HPDE6-E6E7 (cell line): ENCODE results near the gene NOTUM.

Source experiments
- DNase-seq: peaks from one replicate; pipeline ENCODE4 v3.0.0; 2011; ENCODE audit warnings: missing footprints; ENCODE audit errors: extremely low spot score

NOTUM gene

DNA sequence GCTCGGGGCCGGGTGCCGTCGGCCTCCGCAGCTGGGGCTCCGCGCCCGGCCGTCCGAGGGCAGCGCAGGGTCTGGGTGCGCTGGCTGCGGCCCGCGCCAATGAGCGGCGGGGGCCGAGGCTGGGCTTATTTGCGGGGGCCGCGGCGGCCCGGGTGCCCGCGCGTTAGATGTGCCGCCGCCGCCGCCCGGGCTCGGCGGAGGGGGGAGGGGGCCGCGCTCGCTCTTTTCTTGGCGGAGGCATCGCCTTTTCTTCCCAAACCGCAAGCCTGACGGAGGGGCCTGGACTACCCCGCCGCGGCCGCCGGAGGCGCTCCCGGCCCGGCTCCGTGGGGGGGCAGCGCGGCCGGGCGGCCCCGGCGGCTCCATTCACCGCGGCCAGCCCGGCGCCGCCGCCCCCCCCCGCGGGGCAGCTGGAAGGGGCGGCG is at the start of gene NOTUM:
TSS of gene NOTUM (minus strand) at position 101 of the 425 bp plus-strand sequence. CDS start 278 bp downstream, outside the sequence.
- DNase-seq: no peak

DNA sequence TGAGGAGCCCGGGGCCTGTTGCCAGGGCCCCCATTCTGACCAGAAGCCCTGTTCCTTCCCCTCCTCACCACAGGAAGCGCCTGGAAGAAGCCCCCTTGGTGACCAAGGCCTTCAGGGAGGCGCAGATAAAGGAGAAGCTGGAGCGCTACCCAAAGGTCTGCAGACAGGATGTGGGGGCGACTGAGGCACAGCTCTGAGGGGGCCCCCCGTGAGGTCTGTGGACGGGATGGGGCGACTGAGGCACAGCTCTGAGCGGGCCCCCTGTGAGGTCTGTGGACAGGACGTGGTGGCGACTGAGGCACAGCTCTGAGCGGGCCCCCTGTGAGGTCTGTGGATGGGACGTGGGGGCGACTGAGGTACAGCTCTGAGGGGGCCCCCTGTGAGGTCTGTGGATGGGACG is 48.4 kb upstream of the NOTUM start:
- no peak for DNase-seq

DNA sequence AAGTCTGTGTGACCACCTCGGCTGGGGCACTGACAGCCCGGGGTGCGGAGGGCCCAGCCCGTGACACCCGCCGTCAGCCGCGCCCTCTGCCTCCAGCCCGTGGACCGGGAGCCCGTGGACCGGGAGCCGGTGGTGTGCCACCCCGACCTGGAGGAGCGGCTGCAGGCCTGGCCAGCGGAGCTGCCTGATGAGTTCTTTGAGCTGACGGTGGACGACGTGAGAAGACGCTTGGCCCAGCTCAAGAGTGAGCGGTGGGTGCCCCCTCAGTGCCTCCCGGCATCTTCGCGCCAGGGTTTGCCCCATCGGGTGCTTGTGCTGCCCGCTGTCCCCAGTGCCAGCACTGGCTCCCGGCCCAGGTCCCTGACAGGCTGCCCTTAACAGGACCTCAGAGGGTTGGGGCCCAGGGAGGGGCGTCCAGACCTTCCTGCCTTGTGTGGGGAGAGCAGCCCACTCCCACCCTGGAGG is 48.0 kb upstream of the NOTUM start:
- DNase-seq: no peak

DNA sequence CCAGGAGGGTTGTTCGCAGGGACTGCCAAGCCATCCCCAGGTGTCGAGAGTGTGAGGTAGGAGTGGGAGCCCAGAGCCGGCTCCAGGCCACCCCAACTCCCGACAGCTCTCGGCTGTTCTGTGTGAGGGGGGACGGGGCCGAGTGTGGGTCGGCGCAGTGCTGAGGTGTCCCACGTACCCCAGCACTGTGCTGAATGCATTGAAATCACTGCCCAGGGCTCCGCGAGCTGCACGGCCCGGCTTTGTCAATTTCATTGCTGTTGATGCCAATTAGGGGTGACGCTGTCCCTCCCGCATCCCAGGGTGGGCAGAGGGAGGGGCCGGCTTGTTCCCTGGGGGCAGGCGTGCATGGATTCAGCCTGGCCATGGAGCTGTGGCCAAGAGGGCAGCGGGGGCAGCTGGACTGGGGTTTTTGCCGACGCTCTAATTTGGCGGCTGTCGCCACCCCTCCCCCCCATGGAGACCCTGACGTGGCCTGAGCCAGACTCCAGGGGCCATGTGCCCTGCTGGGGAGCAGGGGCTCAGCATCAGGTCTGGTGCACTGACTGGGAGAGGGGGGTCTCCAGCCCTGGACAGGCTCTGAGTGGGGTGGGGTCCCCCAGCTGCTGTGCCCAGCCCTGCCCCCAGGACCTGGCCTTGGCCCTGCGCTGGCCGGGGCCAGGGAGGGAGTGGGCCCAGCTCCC is 47.4 kb upstream of the NOTUM start:
- no peak for DNase-seq

DNA sequence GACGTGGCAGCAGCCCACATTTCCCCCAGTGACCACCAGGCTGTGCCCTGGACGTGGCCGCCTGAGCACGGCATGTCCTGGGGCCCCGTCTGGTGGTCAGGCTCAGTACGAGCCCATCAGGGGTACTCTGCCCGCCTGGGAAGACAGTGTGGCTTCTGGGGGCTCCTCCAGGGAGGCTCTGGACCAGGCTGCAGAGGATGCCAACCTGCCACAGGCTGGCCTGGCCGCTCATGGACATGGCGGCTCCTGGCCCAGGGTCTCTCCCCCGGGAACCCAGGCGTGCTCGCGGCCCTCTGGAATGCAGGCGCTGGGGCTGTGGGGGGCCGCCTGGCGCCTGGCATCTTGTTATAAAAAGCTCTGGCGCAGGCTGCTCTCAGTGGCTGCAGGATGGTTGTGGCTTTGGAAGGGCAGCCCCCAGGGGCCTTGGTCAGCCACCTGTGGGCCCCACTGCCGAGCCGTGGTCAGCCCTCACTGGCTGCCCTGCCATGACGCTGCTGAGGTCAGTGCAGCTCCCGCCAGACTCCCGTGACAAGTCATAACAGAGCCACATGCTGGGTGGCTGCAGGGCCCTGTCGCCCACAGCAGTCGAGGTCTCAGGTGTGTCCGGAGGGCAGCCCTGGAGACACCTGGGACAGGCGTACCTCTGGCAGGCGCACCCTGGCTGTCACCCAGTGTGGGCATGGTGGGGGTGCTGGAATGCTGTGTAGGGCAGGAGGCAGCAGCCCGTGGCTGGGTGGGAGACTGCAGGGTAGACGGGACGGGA is 46.7 kb upstream of the NOTUM start:
- no peak for DNase-seq

DNA sequence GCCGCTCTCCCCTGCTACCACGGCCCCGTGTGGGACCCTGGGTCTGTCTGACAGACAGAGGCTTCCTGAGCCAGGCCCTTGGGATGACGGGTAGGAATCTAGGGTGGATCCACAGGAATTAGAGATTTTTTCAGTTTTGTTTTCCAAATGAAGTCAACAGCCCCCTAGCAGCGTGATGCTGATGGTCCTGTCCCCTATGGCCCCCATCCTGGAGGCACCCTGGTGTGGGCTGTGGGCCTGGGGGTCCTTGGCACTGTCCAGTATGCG is 46.2 kb upstream of the NOTUM start:
- no peak for DNase-seq

DNA sequence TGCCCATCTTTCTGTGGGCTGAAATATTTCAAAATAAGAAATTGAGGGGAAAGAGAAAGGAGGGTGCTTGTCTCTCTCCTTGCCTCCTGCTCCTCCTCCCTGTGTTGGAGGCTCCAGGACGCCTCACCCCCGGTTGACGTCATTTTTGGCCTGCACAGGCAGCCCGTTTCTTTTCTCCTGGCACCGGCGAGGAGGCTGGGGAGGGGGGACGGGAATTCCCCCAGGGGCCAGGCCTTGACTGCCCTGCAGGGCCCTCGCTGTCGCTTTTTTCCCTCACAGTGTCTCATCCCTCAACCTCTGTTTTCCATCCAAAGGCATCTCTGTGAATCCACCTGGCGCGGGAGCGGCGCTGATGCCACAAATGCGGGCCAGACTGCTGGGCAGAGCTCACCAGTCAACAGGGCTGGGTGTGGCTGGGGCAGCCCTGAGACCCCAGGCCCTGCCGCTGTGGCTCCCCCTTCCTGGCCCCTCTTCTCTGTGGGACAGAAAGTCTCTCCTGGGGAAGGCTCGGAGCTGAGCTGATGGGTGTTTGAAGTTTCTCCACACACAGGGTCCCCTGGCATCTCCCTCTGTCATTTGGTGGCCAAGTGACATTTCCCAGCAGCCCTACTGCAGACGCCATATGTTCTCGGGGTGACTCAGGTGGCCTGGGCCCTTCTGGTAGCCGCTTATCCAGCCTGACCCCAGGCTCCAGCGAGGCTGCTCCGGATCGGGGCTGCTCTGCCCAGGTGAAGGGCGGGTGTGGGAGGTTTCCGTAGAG is 45.7 kb upstream of the NOTUM start:
- no peak for DNase-seq

DNA sequence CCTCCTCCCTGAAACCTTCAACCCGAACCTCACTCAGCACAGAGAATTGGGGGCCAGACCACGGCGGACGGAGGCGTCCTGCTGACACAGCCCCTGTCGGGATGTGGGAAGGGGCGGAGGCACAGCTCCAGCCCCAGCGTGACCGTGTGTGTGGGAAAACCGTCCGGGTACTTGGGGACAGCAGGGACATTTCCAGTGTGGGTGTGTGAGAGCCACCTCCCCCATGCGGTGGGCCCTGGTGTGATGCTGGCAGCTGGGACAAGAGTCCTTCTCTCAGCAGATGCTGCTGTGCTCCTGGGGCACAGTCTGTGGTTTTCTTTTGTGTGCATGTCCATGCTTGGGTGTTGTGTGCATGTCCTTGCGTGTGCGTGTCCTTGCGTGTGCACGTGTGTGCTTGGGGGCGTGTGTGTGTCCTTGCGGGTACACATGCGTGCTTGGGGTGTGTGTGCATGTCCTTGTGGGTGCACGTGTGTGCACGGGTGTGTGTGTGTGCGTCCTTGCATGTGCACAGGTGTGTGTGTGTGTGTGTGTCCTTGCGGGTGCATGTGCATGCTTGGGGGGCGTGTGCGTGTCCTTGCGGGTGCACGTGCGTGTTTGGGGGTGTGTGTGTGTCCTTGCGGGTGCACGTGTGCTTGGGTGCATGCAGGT is 44.8 kb upstream of the NOTUM start:
- no peak for DNase-seq

DNA sequence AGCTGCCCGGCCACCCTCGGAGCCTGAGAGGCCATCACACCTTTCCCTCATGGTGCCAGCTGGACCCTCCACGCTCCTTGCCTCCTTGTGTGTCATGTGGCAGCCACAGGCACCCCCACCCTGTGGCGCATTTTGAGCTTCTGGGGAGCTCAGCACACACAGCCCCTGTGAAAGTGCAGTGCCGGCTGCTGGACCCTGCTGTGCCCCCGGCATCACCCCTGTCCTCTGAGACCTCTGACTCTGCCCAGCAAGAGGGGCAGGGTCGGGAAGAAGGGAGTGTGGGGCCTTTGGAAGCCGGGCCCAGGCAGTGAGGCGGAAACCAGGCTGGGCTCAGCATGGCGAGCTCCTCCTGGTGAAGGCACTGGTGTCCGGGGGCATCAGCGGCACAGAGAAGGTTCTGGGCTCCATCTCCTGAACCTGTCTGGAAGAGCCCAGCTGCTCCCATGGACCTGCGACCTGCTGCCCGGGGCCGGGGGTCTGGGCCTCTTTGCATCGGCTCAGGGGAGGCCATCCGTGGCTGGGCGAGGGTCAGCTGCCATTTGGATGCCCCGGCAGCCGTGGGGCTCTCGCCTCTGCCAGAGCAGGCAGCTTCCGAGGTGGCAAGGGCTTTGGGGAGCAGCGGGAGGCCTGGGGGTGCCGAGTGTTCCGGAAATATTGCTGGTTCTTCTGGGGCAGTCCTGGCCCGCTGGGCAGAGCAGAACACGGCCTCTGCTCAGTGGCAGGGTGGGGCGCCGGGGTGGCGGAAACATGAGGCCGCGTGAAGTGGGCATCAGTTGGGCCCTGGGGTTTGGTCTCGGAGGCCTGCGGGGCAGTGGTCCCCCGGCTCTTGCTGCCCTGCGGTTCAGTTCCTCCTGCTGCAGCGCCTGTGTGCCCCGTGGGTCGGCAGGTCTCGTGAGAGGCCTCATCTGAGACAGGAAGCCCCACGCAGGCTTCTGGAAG is 43.8 kb upstream of the NOTUM start:
- no peak for DNase-seq

DNA sequence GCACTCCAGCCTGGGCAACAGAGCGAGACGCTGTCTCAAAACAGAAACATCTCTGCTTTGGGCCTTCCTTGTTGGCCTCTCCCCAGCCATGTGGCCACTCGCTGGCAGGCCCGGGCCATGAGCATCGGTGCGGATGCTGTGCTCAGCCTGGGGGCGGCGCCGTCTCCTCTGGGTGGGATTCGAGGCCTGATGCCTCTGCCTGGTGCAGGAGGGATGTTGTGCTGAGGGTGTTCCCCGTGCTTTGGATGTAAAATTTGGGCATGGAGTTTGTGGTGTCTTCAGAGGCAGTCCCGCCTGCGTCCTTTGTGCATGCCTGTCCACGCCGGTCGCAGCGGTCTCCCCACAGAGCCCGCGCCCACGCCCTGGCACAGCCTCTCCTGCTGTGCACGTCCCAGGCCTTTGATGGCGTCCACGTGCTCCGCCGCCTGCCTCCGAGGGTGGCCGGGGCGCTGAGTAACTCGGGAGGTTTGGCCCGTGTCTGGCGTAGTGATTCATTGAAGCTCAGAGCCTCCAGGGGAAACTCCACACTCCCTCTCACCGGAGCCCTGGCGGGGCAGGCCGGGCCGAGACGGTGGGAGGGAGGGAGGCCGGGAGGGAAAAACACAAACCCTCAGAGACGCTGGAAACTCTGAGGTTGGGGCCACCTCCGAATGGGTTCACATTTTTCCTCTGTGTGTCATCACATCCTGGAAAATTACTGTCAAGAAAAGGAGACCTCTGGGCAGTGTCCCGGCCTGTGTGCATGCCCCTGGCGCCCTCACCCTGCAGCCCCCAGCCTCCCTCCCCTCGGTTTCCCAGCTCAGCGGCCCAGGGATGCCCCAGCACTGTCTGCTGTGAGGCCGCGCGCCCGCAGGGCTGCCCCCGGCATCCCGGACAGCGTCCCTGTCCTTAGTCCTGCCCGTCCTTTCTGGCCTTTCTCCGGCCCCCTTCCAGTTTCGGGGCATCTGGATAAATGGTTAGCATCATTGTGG is 42.7 kb upstream of the NOTUM start:
- peak; percentile 97 for DNase-seq

DNA sequence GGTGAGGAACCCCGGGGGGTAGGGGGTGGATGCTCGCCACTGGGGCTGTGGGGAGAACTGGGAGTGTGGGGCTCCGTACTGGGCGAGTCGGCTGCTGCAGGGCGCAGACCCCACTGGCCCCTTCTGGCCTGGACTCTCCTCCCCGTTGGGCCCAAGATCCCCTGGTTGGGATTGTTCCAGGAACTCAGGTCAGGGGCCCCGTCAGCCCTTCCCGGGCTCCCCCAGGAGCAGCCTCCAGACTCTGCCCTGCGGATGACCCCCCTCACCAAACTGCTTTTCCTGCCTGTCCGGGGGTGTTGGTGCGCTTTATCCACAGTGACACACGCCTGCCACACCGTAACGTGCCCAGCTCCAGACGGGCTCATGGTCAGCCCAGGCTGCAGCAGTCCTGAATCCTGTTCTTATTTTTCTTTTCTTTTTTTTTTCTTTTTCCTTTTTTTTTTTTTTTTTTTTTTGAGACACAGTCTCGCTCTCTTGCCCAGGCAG is 40.6 kb upstream of the NOTUM start:
- DNase-seq: no peak

DNA sequence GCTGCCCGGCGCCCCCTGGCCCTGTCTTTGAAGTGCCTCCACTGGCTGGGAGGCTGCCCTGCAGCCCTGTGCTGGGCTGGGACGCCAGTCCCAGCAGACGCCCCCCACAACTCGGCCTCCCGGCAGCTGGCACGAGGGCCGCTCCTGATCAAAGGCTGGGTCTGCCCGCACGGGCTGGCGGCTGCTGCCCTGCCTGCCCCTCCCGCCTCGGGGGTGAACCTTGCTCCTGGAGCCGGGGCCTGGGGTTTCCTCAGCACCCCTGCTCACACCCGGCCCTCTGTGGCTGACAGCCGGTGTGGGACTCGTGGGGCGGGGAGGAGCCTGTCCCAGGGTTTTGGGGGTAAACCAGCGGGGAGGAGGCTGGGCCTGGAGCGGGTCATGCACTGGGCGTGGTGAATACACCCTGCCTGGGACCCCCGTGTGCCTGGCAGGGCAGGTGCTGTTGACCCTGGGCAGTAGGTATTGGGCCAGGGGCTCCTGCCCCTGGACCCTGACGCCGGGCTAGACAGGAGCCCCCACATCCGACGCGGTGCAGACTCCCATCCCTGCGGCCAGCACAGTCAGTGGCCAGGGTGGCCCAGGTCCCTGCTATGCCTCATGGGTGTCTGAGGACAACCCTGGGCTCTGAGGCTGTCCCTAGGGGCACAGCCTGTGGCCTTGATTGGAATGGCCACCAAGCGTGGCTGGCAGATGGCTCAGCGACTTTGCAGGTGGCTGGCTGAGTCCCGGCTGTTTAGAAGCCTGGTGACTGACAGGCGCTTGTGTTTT is 40.0 kb upstream of the NOTUM start:
- DNase-seq: no peak

DNA sequence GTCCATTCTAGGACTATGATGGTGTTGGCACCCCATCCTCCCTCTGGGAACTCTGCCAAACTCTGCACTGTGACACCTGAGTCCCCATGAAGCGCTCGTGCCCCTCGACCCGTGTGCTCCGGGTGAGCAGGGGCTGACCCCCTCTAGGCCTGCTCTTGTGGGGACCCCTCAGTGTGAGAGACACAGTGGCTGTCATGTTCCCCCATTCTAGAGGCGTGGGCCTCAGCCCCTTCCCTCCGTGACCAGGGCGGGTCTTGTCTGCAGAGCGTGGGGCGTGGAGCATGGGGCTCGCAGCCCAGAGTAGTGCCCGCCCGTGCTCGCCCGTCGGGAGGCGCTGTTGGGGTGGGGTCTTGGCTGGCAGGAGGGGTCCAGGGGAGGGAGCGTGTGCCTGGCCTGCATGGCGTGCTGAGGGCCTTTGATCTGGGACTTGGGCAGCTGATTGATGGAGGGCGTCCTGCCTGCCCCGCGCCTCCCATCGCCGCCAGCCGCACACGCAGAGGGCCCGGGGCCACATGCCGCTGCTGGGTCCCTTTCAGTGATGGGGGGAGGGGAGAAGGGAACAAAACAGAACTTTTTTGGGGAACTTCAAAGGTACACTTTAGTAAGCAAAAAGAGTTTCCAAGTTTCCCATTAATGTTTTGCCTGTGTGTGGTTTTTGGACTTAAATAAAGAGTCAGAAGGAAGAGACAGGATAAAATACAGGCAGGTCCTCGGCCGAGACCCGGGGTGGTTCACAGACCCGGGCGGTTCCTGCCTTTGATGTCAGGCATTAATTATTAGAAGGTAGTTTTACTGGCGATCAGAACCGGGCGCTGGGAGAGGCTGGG is 39.2 kb upstream of the NOTUM start:
- DNase-seq: no peak

DNA sequence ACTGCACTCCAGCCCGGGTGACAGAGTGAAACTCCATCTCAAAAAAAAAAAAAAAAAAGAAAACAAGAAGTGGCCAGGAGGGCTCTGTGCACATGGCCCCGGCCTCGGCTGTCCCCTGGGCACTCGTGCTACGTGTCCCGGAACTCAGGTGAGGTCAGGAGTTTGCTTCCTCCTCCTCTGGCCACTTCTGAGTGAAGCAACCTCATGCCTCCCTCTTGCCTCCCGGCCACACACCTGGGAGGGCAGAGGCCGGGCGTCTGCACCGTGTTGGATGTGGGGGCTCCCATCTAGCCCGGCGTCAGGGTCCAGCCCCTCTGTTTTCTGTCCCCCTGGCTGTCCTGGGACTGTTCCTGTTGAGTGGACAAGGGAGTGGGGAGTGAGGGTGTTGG is 38.6 kb upstream of the NOTUM start:
- no peak for DNase-seq

DNA sequence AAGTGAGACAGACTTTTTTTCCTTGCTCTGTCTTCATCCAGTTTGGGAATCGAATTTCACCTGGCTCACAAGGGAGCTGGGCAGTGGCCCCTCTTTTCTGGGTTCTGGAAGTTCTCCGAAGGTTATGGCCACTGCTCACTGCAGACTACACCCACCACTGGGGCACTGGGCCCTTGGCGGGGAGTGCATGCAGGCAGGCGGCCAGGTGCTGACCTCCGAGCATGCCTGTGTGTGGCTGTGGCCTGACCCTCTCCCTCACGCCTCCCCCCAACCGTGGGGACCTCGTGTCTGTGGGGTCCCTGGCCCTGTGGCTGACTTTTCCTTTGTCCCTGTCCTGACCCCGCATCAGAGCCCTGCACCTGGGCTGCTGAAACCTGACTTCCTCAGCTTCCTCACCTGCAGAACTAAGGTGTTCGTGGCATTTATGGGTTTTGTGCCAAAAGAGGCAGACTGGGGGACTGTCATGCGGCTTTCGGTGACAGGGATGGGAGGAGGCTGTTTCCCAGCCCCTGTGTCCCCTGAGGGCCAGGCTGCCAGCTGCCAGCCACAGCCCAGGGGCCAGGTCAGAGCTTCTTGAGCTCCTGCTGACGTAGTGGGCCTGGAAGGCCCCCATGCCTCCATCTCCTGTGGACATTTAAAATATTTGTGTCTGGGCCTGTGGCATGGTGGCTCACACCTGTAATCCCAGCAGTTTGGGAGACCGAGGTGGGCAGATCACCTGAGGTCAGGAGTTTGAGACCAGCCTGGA is 37.9 kb upstream of the NOTUM start:
- no peak for DNase-seq

DNA sequence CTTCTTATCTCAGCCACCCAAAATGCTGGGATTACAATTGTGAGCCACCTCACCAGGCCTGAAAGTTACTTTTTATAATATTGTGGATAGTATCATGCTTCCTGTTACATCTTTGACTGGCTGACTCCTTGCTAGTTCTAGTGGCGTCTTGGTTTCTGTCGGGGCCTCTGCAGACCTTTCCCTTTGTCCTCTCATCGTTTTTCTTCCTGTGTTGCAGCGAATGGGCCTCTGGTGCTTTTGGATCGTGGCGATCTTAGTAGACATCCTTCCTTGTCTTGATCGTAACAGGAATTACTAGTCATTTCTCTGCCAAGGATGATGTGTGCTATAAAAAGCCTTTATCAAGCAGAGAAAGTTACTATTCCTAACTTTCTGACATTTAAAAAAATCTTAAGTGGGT is 37.2 kb upstream of the NOTUM start:
- no peak for DNase-seq

DNA sequence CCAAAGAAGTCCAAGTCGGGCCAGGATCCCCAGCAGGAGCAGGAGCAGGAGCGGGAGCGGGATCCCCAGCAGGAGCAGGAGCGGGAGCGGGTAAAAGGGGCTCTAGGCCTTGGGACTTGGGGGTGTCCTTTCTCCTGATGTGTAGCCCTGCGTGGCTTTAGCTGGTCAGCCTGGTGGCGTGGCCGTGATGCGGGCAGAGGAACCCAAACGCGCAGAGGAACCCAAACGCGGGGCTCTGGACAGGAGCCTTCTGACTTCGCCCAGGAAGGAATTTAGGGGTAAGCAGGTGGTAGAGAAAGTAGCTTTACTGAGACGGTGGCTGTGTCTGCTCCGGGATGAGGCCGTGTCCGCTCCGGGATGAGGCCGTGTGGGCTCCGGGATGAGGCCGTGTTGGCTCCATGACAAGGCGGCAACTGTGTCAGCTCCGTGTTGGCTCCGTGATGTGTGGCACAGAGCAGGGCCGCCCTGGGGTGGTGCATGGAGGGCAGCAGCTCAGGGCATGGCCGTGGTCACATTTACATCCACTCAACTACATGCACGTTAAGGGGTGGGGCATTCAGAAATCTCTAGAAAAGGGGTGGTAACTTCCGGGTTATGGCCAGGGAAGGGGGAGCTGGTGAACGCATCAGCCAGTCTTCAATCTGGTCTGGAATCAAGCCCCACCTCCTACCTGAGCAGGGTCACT is 35.9 kb upstream of the NOTUM start:
- no peak for DNase-seq
